Stimulated activated naive CD8-positive, alpha-beta T cell treated with anti-CD3 and anti-CD28 coated beads, Interleukin-15, Interleukin-2, amounts not matched to agents 100 U/mL and 50 U/mL, for 24 hours (primary cell): ENCODE measurements around the gene PAK1IP1.
"Not testable (repeated sequence)": the region's sequence is repeated elsewhere in the genome, so short reads cannot be mapped to it uniquely, and the experiment has no call there.

ENCODE experiments used
- ATAC-seq: fragments of 150-1000 bp; cut with Tn5 transposase; one replicate; pipeline ENCODE4 v1.10.0; 2021
- DNase-seq: peaks from one replicate; pipeline ENCODE4 v3.0.0; 2021

The PAK1IP1 gene, protein sequence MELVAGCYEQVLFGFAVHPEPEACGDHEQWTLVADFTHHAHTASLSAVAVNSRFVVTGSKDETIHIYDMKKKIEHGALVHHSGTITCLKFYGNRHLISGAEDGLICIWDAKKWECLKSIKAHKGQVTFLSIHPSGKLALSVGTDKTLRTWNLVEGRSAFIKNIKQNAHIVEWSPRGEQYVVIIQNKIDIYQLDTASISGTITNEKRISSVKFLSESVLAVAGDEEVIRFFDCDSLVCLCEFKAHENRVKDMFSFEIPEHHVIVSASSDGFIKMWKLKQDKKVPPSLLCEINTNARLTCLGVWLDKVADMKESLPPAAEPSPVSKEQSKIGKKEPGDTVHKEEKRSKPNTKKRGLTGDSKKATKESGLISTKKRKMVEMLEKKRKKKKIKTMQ

DNA sequence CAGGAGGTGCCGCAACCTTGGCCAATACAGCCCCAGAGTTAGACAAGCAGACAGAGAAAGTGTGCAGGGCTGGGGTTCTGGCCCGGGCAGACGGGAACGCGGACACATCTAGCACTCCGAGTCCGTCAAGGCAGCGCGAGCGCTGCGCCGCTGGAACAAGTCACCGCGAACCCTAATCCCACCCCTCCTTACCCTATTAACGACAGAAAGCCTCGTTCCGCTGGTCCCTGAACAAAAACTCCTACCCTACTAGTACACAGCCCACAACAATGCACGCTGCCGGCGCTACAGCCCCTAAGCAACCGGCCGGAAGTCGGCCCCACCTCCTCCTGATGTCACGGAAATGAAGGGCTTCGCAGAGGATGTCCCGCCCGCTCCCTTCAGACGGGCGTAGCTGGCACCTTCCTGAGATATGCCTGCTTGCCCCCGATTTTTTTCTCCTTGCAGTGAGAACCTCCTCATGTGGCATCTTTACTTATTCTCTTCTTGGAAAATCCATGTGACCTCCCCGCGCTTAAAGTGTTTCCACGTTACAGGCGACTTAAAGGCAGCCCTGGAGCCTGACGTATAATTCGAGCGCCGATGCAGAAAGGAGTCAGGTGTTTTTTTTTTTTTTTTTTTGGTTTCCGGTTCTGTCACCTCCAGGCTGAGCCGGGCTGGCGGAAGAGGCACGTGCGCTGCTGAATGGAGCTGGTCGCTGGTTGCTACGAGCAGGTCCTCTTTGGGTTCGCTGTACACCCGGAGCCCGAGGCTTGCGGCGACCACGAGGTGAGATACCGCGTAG is at the start of gene PAK1IP1, which contains the start of gene C6orf52:
Gene PAK1IP1, plus strand, starts transcription at position 671 of the 784 bp plus-strand sequence. Its CDS starts 14 bp downstream, at position 685.
Gene C6orf52, minus strand, starts transcription at position 315 of the 784 bp plus-strand sequence. CDS start 7,066 bp downstream, outside the sequence.
- DNase-seq (peak; percentile 92), ATAC-seq (peak; percentile 97)

- DNase-seq (peak; percentile 20), ATAC-seq (peak; percentile 85)
Measured at GRCh38 chr6:10655508-10656055, 39.2 kb upstream of the PAK1IP1 start.

DNA sequence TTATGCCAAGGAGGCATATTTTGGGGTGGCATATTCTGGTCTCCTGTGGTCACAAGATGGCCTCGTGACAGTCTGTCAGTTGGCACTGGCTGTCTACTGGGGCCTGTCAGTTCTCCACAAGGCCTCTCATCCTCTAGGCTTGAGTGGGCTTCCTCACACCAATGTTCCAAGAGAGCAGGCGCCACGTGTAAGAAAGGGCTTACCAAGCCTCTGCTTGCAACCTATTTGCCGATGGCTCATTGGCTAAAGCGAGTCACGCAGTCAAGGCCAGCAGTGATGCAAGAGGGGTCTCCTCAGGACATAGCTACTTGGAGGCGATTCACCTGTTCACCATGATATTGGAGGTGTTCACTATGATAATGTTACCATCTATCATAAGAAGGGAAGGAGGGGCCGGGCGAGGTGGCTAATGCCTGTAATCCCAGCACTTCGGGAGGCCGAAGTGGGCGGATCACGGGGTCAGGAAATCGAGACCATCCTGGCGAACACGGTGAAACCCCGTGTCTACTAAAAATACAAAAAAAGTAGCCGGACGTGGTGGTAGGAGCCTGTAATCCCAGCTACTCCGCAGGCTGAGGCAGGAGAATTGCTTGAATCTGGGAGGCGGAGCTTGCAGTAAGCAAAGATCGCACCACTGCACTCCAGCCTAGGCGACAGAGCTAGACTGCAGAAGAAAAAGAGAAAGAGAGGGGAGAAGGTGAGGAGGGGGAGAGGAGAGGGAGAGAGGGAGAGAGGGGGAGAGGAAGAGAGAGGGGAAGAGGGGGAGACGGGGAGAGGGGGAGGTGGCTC is 35.7 kb upstream of the PAK1IP1 start:
- DNase-seq, result no peak
- no peak for ATAC-seq

GRCh38 chr6:10659699-10660348 is 34.9 kb upstream of the PAK1IP1 start:
- DNase-seq (no peak), ATAC-seq (no peak)

- not testable (repeated sequence) for ATAC-seq, DNase-seq
Measured at GRCh38 chr6:10660431-10661191, 34.2 kb upstream of the PAK1IP1 start.

DNA sequence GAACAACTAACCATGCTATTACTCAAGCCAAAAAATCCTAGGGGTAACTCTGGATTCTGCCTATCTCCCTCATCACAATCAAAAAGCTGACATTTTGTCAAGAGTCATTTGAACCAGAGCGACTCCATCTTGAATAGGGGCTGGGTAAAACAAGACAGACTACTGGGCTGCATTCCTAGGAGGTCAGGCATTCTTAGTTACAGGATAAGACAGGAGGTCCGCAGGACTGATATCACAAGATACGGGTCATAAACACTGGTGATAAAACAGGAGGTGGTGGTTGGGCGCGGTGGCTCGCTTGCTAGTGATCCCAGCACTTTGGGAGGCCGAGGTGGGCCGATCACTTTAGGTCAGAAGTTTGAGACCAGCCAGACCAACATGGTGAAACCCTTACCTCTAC is 32.6 kb upstream of the PAK1IP1 start:
- ATAC-seq, result no peak
- DNase-seq, result no peak

DNA sequence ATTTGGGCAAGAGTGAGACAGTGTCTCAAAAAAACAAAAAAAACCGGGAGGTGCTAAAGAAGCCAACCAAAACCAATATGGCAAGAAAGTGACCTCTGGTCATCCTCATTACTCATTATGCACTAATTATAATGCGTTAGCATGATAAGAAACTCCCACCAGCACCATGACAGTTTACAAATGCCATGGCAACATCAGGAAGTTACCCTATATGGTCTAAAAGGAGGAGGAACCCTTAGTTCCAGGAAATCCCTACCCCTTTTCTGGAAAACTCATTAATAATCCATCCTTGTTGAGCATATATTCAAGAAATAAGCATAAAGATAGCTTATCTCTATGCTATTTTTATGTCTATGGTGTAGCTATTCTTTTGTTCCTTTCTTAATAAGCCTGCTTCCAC is 32.0 kb upstream of the PAK1IP1 start:
- no peak for DNase-seq
- ATAC-seq, result no peak

DNA sequence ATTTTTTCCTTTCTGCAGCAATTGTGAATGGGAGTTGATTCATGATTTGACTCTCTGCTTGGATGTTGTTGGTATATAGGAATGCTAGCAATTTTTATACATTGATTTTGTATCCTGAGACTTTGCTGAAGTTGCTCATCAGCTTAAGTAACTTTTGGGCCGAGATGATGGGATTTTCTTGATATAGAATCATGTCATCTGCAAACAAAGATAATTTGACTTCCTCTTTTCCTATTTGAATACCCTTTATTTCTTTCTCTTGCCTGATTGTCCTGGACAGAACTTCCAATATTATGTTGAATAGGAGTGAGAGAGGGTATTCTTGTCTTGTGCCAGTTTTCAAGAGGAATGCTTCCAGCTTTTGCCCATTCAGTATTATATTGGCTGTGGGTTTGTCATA is 29.2 kb upstream of the PAK1IP1 start:
- not testable (repeated sequence) for ATAC-seq, DNase-seq

- DNase-seq, result no peak
- ATAC-seq, result peak; percentile 43
Measured at GRCh38 chr6:10668126-10668917, 26.4 kb upstream of the PAK1IP1 start.

GRCh38 chr6:10676403-10676802 is 18.4 kb upstream of the PAK1IP1 start:
- ATAC-seq (no peak), DNase-seq (no peak)

DNA sequence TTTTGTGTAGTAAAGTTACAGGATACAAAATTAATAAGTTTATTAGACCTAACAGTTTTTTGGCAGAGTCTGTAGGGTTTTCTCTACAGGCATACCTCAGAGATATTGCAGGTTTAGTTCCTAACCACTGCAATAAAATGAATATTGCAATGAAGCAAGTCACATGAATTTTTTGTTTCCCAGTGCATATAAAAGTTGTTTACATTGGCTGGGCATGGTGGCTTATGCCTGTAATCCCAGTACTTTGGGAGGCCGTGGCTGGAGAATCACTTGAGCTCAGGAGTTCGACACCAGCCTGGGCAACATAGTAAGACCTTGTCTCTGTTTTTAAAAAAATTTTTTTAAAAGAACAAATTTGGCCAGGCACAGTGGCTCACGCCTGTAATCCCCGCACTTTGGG is 16.3 kb upstream of the PAK1IP1 start:
- no peak for DNase-seq
- no peak for ATAC-seq

DNA sequence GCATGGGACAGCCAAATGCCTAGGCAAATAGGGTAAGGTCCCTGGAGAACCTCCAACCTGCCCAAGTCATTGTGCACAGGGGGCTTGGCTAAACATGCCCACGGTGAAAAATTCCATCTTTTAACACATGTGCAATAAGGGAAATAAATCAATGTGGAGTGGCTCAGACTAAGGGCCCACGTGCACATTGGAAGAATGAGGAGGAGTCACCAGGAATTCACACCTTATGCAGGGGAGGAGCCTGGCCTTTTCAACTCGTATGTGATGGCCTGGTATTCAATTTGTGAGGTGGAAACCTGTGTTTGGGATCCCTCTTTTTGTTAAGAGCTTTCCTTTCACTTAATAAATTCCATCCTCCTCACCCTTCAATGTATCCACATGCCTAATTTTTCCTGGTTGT is 13.0 kb upstream of the PAK1IP1 start:
- ATAC-seq (no peak), DNase-seq (no peak)

- ATAC-seq, result no peak
- DNase-seq, result no peak
Measured at GRCh38 chr6:10682355-10682988, 12.3 kb upstream of the PAK1IP1 start.

DNA sequence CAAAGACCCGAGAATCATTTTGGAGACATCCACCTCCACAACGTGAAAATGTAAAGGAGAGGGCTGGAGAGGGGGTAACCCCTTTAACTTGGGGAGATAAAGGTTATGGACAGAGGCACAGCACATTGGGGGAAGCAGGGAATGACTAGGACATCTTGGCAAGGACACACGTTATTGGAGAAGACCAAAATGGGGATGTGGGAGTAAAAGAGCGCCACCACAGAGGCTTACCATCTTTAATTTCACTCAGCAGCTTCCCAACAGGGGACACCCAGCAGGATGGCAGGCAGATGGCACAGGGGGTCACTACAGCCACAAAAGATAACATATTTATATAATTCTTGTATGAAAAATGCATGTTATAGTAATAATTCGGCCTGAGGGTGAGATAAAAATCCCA is 10.2 kb upstream of the PAK1IP1 start:
- ATAC-seq, result no peak
- no peak for DNase-seq

DNA sequence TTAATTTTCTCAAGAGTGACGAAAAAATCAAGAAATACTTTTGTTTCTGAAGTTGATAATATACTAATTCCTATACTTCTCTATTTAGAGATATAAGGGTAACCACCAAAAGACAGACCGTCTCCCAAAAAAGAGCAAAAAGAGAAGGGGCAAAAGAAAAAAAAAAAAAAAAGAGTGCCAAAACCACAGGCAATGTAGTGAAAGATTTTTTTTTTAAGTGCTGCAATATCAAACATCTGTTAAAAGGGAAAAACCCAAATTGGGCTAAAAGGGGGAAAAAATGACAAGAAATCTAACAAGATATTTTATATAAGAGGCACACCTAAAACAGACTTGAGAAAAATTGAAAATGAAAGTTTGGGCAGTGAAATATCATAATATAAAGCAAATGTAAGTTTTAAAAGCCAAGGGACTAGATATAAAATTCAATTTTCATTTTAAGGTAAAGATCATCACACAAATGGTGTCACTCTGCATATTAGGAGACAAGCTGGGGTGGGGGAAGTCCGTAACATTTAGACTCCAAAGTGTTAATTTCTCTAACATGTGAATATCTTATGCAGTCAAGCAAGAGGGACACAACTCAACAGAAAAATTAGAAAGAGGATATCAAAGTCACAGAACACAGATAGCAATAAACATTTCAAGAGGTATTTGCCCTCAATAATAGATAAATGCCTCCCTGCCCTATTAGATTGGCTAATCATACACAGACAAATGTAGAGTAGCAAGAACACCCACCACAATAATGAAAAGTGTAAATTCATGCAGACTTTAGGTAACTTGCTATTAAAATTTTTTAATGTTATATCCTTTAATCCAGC is 9.5 kb upstream of the PAK1IP1 start:
- ATAC-seq, result peak; percentile 66
- DNase-seq, result no peak

- no peak for DNase-seq
- ATAC-seq, result no peak
Measured at GRCh38 chr6:10686901-10687300, 7.9 kb upstream of the PAK1IP1 start.

GRCh38 chr6:10687582-10687981 is 7.2 kb upstream of the PAK1IP1 start:
- DNase-seq (no peak), ATAC-seq (no peak)

DNA sequence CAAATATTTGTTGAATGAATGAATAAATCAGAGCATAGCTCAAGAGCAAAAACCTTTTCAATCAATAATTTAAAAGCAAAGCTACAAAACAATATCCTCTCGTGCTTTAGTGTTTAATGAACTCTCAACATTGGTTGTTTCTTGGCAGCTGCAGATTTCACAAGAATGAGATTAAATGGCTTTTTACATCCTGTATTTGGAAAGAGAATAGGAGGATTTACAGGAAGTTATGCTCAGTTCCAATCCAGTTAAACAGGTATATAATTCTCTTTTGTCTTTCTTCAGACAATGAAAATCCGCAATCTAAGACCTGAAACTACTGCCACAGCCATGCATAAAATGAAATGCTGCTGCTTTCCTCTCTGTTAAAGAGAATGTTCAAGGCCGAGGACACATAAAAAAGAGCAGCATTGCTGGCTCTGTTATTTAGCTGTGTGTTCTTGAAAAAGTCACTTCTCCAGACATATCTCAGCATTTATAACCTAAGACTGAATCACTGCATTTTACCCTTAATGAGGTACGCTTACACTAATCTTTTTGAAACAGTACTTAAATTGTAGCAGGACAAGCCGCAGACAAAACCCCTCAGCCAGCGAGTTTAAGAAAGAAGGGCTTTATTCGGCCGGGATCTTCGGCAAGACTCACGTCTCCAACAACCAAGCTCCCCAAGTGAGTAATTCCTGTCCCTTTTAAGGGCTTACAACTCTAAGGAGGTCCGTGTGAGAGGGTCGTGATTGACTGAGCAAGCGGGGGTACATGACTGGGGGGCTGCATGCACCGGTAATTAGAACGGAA is 3.9 kb upstream of the PAK1IP1 start:
- no peak for ATAC-seq
- no peak for DNase-seq
